ENCODE data around the gene ITCH. TPM values are rescaled to one million over a fixed set of nuclear protein-coding genes. Genes with fewer than 3 reads are reported as not detected.

Gene ITCH
- total and polyA plus RNA-seq, 2 of the 8 experiments (the other 6 are each of a cell fraction or from before 2014, with no cell fraction given), result 3.9 to 45.2 TPM

DNA sequence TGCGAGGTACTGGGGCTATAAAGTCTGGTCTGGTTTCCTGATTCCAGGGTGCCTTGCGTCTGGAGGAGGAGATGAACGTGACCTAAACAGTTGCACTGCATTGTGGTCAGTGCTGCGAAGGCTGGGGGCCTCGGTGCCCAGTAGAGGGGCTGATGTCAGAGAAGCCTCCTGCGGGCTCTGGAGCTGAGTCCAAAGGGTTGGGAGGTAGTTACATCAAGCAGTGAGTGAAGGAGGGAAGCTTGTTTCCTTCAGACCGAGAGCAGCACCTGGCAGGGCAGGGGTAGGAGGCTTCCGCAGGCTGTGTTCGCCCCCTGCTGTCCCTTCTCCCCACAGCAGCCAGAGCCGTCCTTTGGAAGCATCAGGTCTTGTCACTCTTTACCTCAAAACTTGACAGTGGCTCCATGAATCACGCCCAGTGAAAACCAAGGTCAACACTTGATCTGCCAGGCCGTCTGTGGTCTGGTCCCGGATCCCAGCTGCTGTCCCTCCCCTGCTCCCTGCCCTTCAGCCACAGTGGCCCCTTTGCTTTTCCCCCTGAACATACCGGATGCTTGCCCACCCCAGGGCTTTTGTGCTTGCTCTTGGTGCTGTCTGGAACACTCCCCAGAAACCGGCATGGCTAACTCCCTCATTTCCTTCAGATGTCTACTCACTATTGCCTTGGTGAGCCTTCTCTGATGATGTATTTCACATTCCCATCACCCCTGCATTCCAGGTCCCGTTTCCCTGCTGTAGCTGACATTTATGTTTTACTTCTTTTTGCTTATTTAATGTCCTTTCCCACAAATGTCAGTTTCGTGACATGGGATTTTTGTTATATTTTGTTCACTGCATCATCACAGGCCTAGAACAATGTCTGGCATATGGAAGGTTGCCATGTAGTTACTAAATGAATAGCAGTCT, 160.1 kb downstream of the ITCH start:
- no peak overlapping the region; the same call in 1 of the 2 replicates for H2BK12ac ChIP-seq (ENCODE audit: low read depth, low read length)
- no peaks in the 10 kb centered on the region for H3K27me3 ChIP-seq (replicated peaks in 1 of 4; ENCODE audit: control insufficient read depth in 3 of 4, extremely low read depth in 1 of 4, insufficient read depth in 3 of 4, low read length in 3 of 4)
- H4K8ac ChIP-seq (ENCODE audit: extremely low read depth, insufficient read depth, low read length), result no peak overlapping the region
- FAIRE-seq (peak; percentile 19), DNase-seq (ENCODE audit: low read depth in 1 of 2, low spot score in 2 of 2) (peak in 1 of 2 experiments; percentile 81)
- H3K23ac ChIP-seq (ENCODE audit: insufficient read length), result no peak overlapping the region
- H2AK5ac ChIP-seq (ENCODE audit: low read depth, low read length), result no peak overlapping the region
- no peak overlapping the region for H4K5ac ChIP-seq (ENCODE audit: insufficient read length, low read depth, low read length)
- H2BK20ac ChIP-seq (ENCODE audit: low read length), result no peak overlapping the region
- H3K4ac ChIP-seq (replicated peaks; ENCODE audit: insufficient read length, low read depth, low read length), result no peak overlapping the region
- H3K9me3 ChIP-seq (ENCODE audit: insufficient read depth in 2 of 2, low read depth in 1 of 2, low read length in 1 of 2), result no peaks in the 10 kb centered on the region
- no peak overlapping the region for H3K4me3 ChIP-seq (ENCODE audit: extremely low read depth in 1 of 4, insufficient read depth in 2 of 4, low read depth in 3 of 4, low read length in 4 of 4)
- H3K79me1 ChIP-seq (ENCODE audit: low read depth, low read length), result peaks cover 8% of the 10 kb centered on the region
- peaks cover 20 to 22% of the 10 kb centered on the region in 2 experiments for H4K20me1 ChIP-seq (replicated peaks in 1 of 2; ENCODE audit: control insufficient read depth in 1 of 2, insufficient read depth in 2 of 2, low read length in 2 of 2)
- H2AFZ ChIP-seq (ENCODE audit: low read length), result no peak overlapping the region
- ChIA-PET CTCF (ENCODE audit: partially characterized antibody) (interaction anchor here (0.6 to 5.9 kb wide), 40 partner anchors 8 to 348 kb away, joined by 3 to 50 read pairs (median 4); partner anchors contain the start of gene ITCH), POLR2A (ENCODE audit: partially characterized antibody) (interaction anchor here (0.9 to 2.8 kb wide), 5 partner anchors 9 to 411 kb away, joined by 3 to 7 read pairs (median 3); partner anchors contain the start of genes EIF2S2 and MAP1LC3A)
- H3K56ac ChIP-seq (replicated peaks; ENCODE audit: insufficient read length, low read depth, low read length), result no peak overlapping the region
- no peak overlapping the region for H3K14ac ChIP-seq (ENCODE audit: insufficient read length)
- no peak overlapping the region for H2BK120ac ChIP-seq (replicated peaks; ENCODE audit: low read depth, low read length)
- H3K23me2 ChIP-seq (ENCODE audit: low read depth, low read length), result no peaks in the 10 kb centered on the region
- peaks cover 0 to 4% (median 3%) of the 10 kb centered on the region in 4 experiments; a peak in 3 of 7 replicates for H3K4me1 ChIP-seq (replicated peaks in 1 of 4; ENCODE audit: control insufficient read depth in 3 of 4, insufficient read depth in 4 of 4, low read length in 3 of 4)
- H3K4me2 ChIP-seq (ENCODE audit: insufficient read depth in 1 of 2, low read depth in 2 of 2, low read length in 2 of 2), result 0 out of 4 replicates have a peak overlapping the region, but pooled peaks of 1 of the 2 experiments have one; percentile 8
- no peak overlapping the region for H3K27ac ChIP-seq (ENCODE audit: low read depth, low read length)
- H2BK15ac ChIP-seq (ENCODE audit: low read length), result no peak overlapping the region
- H3K18ac ChIP-seq (ENCODE audit: extremely low read depth, low read length), result no peak overlapping the region
- WGBS, 2 experiments (ENCODE audit: extremely low coverage in 1 of 2, insufficient coverage in 1 of 2, insufficient read length in 1 of 2, insufficient replicate concordance in 2 of 2, low coverage in 1 of 2, low lambda C conversion rate in 2 of 2, missing lambda C conversion rate in 1 of 2), result 62% methylated on average over 17 of the region's 17 CpGs; no CpG with 5 or more reads in 1 of the 2 experiments
- H3K36me3 ChIP-seq (ENCODE audit: control insufficient read depth in 2 of 4, insufficient read depth in 4 of 4, low read length in 3 of 4), result peaks cover 2 to 16% (median 14%) of the 10 kb centered on the region in 4 experiments; a peak in 7 of 8 replicates
- H2BK5ac ChIP-seq (ENCODE audit: low read depth, low read length), result no peak overlapping the region; the same call in 1 of the 2 replicates
- H3K79me2 ChIP-seq (ENCODE audit: control insufficient read depth in 1 of 2, insufficient read depth in 2 of 2, low read length in 2 of 2), result peaks cover 0 to 76% of the 10 kb centered on the region in 2 experiments; a peak in 3 of 4 replicates
- no peak overlapping the region for H3K9ac ChIP-seq (replicated peaks in 1 of 4; ENCODE audit: extremely low read depth in 1 of 4, low read depth in 3 of 4, low read length in 3 of 4)
- H4K91ac ChIP-seq (replicated peaks; ENCODE audit: insufficient read length, low read length), result no peak overlapping the region
- TF ChIP-seq TCF12 (IDR thresholded peaks at IDR 0.05; ENCODE audit: low read depth, low read length), result peak; percentile 75; the same call in 1 of the 2 replicates
- TF ChIP-seq RNF2 (IDR thresholded peaks at IDR 0.05; ENCODE audit: borderline replicate concordance, low read depth, low read length, missing control alignments, poor library complexity, severe bottlenecking), result no peak
- no peak for TF ChIP-seq SAP30 (IDR thresholded peaks at IDR 0.05; ENCODE audit: insufficient read depth, insufficient replicate concordance, low read length)
- TF ChIP-seq, protein P1, sequence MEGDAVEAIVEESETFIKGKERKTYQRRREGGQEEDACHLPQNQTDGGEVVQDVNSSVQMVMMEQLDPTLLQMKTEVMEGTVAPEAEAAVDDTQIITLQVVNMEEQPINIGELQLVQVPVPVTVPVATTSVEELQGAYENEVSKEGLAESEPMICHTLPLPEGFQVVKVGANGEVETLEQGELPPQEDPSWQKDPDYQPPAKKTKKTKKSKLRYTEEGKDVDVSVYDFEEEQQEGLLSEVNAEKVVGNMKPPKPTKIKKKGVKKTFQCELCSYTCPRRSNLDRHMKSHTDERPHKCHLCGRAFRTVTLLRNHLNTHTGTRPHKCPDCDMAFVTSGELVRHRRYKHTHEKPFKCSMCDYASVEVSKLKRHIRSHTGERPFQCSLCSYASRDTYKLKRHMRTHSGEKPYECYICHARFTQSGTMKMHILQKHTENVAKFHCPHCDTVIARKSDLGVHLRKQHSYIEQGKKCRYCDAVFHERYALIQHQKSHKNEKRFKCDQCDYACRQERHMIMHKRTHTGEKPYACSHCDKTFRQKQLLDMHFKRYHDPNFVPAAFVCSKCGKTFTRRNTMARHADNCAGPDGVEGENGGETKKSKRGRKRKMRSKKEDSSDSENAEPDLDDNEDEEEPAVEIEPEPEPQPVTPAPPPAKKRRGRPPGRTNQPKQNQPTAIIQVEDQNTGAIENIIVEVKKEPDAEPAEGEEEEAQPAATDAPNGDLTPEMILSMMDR (IDR thresholded peaks at IDR 0.05; ENCODE audit: control extremely low read depth in 1 of 3, insufficient read depth in 1 of 3, low read depth in 1 of 3, low read length in 3 of 3), result peak; percentile 83 to 97 (median 93)
- TF ChIP-seq SIN3A (conservative IDR thresholded peaks at IDR 0.05 in 1 of 2, IDR thresholded peaks at IDR 0.05 in 1 of 2; ENCODE audit: low read depth in 1 of 2, low read length in 2 of 2), result peak in 1 of 2 experiments; percentile 69; a peak in 1 of 4 replicates
- TF ChIP-seq CHD1 (IDR thresholded peaks at IDR 0.05; ENCODE audit: low read depth, low read length), result no peak
